HEK293 (cell line): ENCODE measurements around the gene PKIB.

Experiments used
- CTCF ChIP-seq: fragments of 450-650 bp; formaldehyde crosslinking; IDR thresholded peaks from 2 replicates; pipeline ENCODE4 v1.5.1; 2016; ENCODE audit warnings: missing biosample characterization, missing genetic modification characterization
- ZNF114 ChIP-seq: fragments of 450-650 bp; formaldehyde crosslinking; IDR thresholded peaks from 2 replicates; pipeline ENCODE4 v1.5.0; 2017; ENCODE audit warnings: missing biosample characterization, missing genetic modification characterization

- no peak for TF ChIP-seq ZNF114
- TF ChIP-seq CTCF (tag by site-specific recombination) = no peak
Observed at GRCh38 chr6:122620428-122620827, 10.2 kb downstream of the PKIB start.
